PFSK-1 (cell line): ENCODE data around the gene CAPN5.

Experiments used
- FOXP2 ChIP-seq: optimal IDR thresholded peaks from 2 replicates; pipeline ENCODE3; 2011; ENCODE audit warnings: borderline replicate concordance, control low read depth, inconsistent platforms; ENCODE audit not compliant: insufficient read depth; ENCODE audit errors: extremely low read length, extremely low read depth
- POLR2AphosphoS5 ChIP-seq: IDR thresholded peaks from 2 replicates; pipeline ENCODE4 v1.6.1; 2012; ENCODE audit warnings: low read depth, mild to moderate bottlenecking, control low read depth, low read length, moderate library complexity
- SIN3A ChIP-seq: IDR thresholded peaks from 2 replicates; pipeline ENCODE4 v1.6.1; 2012; ENCODE audit warnings: mild to moderate bottlenecking, low read length, moderate library complexity, borderline replicate concordance; ENCODE audit not compliant: insufficient read depth
- TAF1 ChIP-seq: IDR thresholded peaks from 2 replicates; pipeline ENCODE4 v1.6.1; 2012; ENCODE audit warnings: low read length, control low read depth, borderline replicate concordance; ENCODE audit not compliant: insufficient read depth
- TF ChIP-seq, protein P1 (sequence below), 2 experiments: IDR thresholded peaks; 2 replicates each; pipeline versions ENCODE4 v1.6.1 to v1.8.0; 2011 to 2012; ENCODE audit warnings: low read depth in 2 of 2, low read length in 2 of 2, control low read depth in 1 of 2, inconsistent platforms in 1 of 2, mild to moderate bottlenecking in 1 of 2, moderate library complexity in 1 of 2; ENCODE audit not compliant: insufficient read depth in 1 of 2

The CAPN5 gene

DNA sequence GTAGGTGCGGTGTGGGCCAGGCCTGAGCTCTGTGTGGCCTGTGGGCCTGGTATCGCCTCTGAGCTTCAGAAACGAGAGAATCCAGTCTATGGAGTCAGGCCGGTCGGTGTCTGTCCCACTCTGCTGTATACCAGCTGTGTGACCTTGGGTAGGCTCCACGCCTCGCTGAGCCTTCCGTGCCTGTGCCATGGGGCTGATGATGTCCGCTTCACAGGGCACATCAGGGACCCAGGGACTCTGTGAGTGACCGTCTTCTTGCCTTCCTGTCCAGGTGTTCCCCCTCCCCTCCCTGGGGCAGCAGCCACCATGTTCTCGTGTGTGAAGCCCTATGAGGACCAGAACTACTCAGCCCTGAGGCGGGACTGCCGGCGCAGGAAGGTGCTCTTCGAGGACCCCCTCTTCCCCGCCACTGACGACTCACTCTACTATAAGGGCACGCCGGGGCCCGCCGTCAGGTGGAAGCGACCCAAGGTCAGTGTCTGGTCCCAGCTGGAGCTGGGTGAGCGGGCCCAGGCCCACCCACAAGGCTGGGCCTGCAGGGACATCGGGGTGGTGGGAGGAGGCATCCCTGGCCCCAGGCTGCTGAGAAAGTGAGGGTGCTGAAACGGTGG lies 17.9 kb downstream of the CAPN5 start:
- no peak for TF ChIP-seq TAF1
- TF ChIP-seq POLR2AphosphoS5 = no peak
- no peak for TF ChIP-seq FOXP2
- no peak for TF ChIP-seq SIN3A
- TF ChIP-seq, protein P1, sequence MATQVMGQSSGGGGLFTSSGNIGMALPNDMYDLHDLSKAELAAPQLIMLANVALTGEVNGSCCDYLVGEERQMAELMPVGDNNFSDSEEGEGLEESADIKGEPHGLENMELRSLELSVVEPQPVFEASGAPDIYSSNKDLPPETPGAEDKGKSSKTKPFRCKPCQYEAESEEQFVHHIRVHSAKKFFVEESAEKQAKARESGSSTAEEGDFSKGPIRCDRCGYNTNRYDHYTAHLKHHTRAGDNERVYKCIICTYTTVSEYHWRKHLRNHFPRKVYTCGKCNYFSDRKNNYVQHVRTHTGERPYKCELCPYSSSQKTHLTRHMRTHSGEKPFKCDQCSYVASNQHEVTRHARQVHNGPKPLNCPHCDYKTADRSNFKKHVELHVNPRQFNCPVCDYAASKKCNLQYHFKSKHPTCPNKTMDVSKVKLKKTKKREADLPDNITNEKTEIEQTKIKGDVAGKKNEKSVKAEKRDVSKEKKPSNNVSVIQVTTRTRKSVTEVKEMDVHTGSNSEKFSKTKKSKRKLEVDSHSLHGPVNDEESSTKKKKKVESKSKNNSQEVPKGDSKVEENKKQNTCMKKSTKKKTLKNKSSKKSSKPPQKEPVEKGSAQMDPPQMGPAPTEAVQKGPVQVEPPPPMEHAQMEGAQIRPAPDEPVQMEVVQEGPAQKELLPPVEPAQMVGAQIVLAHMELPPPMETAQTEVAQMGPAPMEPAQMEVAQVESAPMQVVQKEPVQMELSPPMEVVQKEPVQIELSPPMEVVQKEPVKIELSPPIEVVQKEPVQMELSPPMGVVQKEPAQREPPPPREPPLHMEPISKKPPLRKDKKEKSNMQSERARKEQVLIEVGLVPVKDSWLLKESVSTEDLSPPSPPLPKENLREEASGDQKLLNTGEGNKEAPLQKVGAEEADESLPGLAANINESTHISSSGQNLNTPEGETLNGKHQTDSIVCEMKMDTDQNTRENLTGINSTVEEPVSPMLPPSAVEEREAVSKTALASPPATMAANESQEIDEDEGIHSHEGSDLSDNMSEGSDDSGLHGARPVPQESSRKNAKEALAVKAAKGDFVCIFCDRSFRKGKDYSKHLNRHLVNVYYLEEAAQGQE (IDR thresholded peaks at IDR 0.05; ENCODE audit: insufficient read depth in 1 of 2, low read depth in 2 of 2, low read length in 2 of 2) = no peak

DNA sequence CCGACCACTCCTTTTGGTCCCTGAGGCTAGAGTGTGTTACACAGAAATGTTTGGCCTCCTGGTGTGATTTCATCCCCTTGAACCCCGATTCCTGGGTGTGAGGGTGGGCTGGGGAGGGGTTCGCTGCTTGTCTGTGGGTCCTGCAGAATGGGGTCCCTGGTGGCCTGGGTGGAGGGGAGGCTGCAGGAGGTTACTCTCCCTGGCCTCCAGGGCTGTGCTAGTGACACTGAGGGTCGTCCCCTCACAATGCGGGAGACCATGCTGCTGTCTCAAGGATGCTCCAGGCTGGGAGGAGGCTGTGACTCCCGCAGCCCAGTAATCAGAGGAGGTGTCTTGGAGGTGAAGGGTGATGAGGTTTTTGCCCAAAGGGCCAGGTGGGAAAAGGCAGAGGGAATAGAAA lies 18.9 kb downstream of the CAPN5 start:
- TF ChIP-seq TAF1 = no peak

DNA sequence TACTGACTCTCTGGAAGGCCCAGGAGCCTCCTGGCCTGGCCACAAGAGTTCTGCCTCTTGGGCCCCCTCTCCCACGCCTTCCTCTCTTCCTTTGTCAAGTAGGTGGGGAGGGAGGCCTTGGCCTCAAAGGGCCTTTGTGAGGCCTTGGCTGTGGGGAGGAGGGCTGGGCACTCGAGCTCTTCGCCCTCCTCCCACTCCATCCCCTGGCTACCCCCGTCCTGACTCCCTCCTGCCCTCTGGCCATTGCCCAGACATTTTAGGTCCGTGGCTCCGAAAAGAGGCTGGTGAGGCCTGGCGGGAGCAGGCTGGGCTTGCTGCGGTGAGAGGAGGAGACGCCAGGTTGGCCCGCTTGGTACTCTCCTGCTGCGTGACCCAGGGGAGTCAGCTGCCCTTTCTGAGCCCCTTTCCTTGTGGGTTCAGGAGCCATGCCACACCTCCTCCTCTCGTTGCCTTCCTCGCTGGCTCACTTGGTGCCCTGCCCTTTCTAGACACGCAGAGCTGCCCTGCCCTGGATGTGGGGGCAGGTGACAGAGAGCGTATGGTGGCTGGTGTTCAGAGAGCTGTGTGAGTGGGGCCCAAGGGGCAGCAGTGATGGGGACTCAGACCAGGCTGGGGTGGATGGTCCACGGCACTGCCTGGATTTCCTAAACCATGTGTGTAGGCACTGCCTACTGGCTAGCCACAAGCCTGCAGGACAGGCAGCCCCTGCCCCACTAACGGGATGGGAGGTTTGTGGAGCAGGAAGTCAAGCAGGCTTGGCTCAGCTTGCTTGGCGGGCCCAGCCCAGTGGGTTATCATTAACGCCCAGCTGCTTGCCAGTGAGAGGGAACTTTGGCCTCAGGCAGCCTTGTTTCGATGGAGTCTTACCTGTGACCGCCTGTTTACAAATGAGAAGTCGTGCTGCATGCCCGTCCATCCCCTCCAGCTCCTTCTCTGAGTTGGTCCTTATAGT lies 20.0 kb downstream of the CAPN5 start:
- no peak for TF ChIP-seq TAF1
- no peak for TF ChIP-seq FOXP2
- no peak for TF ChIP-seq POLR2AphosphoS5
- TF ChIP-seq, protein P1 (IDR thresholded peaks at IDR 0.05; ENCODE audit: insufficient read depth in 1 of 2, low read depth in 2 of 2, low read length in 2 of 2) = no peak
- no peak for TF ChIP-seq SIN3A

DNA sequence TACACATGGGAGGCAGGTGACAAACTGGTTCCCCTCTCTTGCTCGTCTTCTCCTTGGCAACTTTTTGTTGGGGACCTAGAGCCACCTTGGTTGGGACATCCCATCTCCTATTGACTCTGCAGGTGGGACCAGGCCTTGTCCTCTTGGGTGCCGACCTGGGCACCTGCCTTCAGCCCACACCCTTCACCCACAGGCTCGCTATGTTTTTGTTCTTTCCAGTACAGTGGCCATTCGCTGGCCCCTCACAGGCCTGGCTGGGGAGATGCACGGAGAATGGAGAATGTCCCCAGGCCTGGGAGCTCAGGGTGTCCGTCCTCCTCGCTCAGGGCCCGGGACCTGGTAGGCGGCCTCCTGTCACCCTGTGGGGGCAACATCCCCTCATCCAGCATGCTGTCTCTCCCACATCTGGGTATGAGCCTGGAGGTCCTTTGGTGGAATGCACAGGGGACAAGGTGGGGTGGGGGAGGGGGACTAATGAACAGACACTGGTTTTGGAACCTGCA lies 21.0 kb downstream of the CAPN5 start:
- TF ChIP-seq TAF1 = no peak
- no peak for TF ChIP-seq FOXP2
- no peak for TF ChIP-seq SIN3A
- TF ChIP-seq, protein P1 (IDR thresholded peaks at IDR 0.05; ENCODE audit: insufficient read depth in 1 of 2, low read depth in 2 of 2, low read length in 2 of 2) = no peak
- no peak for TF ChIP-seq POLR2AphosphoS5

DNA sequence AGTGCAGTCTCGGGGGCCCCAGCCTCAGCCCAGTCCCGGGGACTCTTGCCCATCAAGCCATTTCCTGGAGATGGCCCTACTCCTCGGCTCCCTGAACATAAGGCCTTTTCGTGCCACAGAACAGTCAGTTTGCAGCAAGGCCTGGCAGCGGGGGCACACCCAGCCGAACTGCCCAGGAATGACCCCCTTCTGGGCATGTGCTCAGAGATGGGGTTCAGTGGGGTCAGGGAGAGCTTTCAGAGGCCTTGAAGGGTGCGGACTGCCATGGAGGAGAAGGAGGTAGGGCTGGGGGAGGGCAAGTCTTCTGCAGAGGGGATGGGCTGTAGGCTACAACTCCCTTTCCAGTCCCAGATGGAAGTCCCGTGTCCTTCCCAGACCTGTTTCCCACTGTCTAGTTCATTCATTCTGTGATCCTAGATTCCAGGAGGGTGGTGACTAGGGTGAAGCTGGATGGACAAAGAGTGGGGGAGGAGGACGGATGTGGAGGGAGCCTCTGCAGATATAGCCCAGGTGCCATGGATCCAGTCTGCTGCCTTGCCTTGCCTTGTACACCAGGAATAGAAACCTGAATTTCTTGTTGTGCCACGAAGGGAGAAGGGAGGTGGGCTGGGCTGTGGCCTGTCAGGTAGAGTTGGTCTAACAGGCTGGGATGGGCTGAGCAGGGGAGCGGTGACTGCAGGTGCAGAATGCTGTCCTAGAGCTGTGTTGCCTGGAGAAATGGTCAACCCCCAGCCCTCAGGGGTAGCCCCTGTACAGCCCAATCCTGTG lies 21.6 kb downstream of the CAPN5 start:
- TF ChIP-seq FOXP2 (no peak), TAF1 (no peak), SIN3A (no peak), POLR2AphosphoS5 (no peak)
- TF ChIP-seq, protein P1 (IDR thresholded peaks at IDR 0.05; ENCODE audit: insufficient read depth in 1 of 2, low read depth in 2 of 2, low read length in 2 of 2) = no peak
